ENCODE results near the gene CADPS. TPM values are rescaled to one million over a fixed set of nuclear protein-coding genes. Genes with fewer than 3 reads are reported as not detected.

CADPS gene
- total RNA-seq, 1 donor from 2014 or later, result not detected

DNA sequence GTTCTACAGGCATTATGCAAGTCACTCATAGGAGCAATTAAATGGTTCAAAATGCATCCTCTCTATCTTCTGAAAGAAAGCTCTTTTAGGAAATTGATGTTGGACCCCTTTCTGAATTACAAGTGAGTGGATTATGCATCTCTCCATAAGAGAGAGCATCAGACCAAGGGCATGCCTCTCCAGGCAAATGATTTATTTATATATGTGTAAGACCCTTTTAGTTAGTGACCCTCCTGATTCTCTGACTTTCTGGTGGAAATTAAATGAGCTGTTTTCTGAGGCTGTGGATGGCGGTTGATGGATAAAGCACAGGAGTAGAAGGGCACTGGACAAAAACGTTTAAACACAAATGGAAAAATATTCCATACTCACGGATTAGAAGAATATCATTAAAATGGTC, 62.6 kb downstream of the CADPS start:
- DNase-seq (ENCODE audit: low read depth in 2 of 2), result no peak

DNA sequence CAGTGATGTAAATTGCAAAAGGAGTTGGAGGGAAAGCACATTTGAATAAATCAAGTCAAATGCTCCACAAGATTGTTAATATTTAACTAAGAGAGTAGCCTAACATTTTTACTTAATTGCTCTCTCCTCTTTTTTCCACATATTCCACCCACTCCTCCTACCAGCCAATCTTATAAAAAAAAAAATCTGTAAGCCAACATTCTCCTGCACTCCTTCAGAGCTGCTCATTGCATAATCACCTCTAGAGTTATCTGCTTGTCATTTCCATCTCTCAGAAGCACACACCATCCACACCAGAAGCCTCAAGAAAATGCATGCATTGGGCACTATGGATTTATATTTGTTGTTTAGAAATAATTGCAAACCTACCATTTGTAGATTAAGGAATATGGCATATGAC, 64.1 kb downstream of the CADPS start:
- no peak for DNase-seq (ENCODE audit: low read depth in 2 of 2)

- DNase-seq (ENCODE audit: low read depth in 2 of 2), result no peak
These were observed 65.8 kb downstream of the CADPS start for GRCh38 chr3:62809369-62809768.

DNA sequence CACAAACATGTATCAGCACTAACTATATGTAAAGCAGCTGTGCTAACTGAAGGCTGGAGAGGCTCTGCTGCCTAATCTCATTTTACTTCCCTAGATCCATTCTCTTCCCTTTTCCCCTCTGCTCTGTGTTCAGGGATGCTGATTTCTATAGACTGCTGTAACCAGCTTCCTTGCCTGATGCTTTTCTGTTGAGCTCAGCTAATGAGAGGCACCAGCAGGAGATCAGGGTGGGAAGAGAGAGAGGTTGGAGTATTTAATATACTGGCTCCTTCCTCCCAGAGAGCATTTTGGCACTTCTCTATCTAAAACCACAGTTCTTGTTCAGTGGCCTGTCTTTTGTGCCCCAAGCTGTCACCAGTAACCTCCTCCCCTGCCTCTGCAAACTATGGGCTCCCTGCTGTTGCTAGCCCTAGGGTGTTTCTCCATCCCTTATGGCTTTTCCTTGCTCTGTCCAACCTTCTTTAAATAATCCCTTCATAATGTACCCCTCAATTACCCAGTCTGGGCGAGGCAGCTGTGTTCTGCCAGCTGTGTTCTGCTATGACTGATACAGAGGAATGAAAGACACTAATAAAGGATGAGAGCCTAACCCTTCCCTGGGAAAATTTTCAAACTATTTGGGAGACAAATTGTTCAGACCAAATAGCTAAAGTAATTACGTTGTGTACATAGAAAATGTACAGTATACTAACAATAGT, 69.5 kb downstream of the CADPS start:
- DNase-seq (ENCODE audit: low read depth in 2 of 2), result no peak

DNA sequence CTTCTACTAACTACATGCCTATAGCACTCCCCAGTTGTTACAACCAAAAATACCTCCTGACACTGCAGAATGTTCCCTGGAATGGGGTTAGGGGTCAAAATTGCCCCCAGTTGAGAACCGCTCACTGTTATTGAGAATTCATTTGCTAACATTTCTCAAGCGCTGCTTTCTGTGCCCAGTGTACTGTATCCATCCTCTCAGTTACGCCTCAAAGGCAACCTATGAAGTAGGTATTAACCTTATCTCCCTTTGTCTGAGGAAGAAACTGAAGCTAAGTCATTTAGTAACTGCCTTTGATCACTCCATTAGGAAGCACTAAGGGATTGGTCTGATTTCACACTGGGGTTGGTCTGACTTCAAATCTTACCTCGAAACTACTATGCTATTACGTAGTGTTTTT, 70.1 kb downstream of the CADPS start:
- no peak for DNase-seq (ENCODE audit: low read depth in 2 of 2)

DNA sequence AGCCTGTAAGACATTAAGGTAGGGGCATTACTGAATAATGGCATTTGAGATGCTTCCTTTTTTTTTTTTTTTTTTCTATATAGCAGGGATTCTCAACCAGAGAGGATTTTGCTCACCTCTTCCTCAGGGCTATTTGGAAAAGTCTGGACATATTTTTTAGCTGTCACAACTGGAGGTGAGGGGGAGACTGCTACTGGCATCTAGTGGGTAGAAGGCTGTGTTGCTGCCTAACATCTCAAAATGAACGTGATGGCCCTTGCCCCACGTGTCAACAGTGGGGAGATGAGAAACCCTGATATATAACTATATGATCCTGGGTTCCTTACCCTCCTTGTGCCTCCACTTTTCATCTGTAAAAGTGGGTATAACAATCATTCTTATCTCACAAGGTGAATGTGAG, 71.9 kb downstream of the CADPS start:
- no peak for DNase-seq (ENCODE audit: low read depth in 2 of 2)

DNA sequence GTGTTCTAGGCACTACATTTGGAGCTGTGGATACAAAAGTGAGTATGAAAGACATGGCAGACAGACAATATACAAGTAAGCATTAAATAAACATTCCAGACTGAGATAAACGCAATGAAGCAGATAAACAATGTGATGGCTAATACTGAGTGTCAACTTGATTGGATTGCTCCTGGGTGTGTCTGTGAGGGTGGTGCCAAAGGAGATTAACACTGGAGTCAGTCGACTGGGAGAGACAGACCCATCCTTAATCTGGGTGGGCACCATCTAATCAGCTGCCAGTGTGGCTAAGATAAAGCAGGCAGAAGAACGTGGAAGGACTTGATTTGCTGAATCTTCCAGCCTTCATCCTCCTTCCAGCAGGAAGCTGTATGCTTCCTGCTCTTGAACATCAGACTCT, 77.2 kb downstream of the CADPS start:
- DNase-seq (ENCODE audit: low read depth in 2 of 2), result no peak

GRCh38 chr3:62797132-62797531, 78.1 kb downstream of the CADPS start:
- no peak for DNase-seq (ENCODE audit: low read depth in 2 of 2)

DNA sequence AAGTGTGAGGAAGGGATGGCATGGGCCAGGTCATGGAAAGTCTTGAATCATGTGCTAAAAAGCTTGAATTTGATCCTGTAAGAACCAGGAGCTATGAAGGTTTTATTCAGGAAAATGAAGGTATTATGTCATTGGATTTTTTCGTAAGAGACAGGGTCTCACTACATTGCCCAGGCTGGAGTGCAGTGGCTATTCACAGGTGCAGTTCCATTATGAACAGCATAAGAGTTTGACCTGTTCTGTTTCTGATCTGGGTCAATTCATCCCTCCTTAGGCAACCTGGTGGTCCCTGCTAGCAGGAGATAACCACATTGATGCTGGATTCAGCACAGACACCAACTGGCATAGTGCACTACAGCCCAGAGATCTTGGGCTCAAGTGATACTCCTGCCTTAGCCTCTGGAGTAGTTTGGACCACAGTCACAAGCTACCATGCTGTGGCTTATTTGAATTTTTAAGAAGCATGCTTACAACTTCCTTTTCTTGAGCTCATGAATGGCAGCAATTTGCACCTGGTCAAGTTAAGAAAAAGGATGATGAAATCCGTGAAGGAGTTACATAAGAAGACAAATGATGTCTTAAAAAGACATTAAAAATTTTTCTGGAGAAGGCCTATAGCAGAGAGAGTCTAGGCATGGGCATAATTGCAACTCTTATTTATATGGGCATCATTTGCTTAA, 79.1 kb downstream of the CADPS start:
- DNase-seq (ENCODE audit: low read depth in 2 of 2), result no peak

DNA sequence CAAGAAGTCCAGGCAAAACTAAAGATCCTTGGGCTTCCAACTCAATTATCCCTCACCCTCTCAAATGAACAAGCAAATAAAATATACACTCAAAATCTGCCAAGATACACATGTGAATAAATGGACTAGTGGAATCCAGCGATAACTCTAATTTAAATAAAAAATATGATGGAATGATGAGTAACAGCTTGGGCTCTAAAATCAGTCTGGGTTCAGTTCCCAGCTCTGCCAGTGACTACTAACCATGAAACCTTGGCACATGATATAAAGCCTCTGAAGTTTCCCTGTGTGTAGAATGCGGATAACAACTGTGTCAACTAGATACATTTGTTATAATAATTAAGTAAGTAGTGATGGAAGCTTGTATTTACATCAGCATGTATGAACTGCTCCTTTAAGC, 81.3 kb downstream of the CADPS start:
- no peak for DNase-seq (ENCODE audit: low read depth in 2 of 2)

DNA sequence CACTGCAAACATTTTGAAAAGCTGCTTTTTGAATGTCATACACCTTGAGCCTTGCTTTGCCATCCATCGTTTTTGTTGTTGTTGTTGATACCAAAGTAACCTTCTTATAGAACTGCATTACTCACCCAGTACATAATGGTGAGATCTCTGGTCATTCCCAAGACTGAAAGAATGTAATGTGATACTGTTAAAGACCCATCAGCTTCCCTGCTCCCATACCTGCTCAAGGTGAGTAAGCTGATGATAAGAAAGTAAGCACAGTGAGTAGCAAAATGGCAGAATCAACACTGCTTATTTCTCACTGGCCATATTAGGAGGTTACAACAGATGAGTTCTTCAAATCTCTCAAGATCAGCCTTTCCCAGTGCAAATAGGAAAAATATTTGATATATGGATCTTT, 89.8 kb downstream of the CADPS start:
- DNase-seq (ENCODE audit: low read depth in 2 of 2), result no peak

DNA sequence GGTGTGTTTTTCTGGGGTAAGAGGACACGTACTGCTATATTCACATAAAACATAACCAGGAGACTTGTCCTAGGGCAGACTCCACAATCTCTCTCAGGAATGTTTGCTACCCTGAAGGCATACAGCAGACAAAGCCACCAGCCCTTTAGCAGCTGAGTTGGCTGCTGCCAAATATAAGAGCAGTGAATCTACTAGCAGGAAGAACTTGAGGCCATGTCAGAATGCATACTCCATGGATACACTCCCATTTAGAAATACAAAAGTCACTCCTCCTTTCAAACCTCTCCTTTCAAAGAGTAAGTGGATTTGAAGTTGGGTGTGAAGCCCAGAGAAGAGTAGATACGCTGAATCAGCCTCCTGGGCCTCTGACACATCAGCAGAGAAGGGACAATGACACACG, 94.1 kb downstream of the CADPS start:
- no peak for DNase-seq (ENCODE audit: low read depth in 2 of 2)

DNA sequence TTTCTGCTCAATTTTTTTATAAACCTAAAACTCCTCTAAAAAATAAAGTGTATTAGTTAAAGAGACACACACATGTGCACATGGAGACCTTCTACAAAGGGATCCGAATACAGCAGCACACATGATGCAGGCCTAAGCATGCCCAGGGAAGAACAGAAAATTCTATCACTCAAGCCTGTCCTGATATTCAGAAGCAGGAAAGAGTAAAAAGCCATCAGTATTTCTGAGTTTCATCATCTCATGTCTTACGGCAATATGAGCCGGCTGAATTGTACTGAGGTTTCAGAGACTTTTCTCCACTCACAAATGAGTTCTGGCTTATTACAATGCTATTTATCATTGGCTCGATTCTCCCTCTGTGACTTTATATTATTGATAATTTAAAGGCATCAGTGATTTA, 97.5 kb downstream of the CADPS start:
- no peak for DNase-seq (ENCODE audit: low read depth in 2 of 2)

- DNase-seq (ENCODE audit: low read depth in 2 of 2), result no peak
These were observed 98.1 kb downstream of the CADPS start for GRCh38 chr3:62777130-62777529.

GRCh38 chr3:62774221-62774620, 101.0 kb downstream of the CADPS start:
- no peak for DNase-seq (ENCODE audit: low read depth in 2 of 2)

- no peak for DNase-seq (ENCODE audit: low read depth in 2 of 2)
These were observed 103.7 kb downstream of the CADPS start for GRCh38 chr3:62771331-62772072.

DNA sequence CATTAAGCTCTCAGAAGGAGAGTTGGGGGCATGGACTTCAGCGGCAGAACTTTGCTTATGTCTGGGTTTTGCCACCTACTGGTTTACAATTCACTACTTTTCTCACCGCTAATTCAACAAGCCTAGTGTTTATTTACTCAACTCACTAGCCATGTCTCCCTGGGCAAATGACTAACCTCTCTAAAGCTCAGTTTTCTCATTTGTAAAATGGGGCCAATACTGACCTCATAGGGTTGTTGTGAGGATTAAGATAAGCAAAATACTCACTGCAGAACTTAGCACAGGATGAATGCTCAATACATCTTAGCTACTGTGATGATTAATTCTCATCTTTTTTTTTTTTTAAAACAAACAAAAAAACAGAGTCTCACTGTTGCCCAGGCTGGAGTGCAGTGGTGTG, 106.3 kb downstream of the CADPS start:
- no peak for DNase-seq (ENCODE audit: low read depth in 2 of 2)

- no peak for DNase-seq (ENCODE audit: low read depth in 2 of 2)
These were observed 113.5 kb downstream of the CADPS start for GRCh38 chr3:62761711-62762110.

GRCh38 chr3:62761311-62761710, 113.9 kb downstream of the CADPS start:
- DNase-seq (ENCODE audit: low read depth in 2 of 2), result no peak

DNA sequence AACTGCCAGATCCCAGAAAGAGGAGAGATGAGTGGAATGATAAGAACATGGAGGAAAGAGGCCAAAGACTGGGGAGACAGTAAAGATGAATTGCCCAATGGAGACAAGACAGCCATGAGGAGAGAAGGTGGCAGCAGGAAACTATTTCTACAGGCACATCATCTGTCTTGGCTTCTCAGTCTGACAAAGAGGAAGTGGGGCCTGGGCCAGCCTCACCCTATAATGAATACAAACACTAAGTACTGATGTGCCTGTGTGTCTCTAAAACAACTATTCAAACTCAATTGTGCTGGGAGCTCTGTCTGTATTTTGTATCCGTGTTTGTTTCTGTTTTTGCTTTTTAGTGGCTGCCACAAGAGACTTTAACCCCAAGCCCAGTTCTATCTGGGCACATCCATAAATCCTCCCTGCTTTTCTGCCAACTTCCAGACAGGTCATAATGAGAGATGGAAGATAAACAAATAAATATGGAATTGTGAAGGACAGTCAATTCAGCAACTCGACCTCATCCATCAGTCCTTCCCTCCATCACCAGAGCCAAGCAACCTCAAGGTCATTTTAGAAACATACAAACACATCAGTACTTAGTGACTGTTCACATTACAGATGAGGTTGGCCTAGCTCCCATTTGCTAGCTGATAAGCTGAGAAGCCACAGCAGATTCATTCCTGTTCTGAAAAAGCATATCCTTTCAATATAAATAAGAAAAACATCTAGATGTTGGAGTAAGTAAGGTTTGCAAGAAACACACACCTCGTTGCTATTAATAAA, 116.7 kb downstream of the CADPS start:
- DNase-seq (ENCODE audit: low read depth in 2 of 2), result no peak

DNA sequence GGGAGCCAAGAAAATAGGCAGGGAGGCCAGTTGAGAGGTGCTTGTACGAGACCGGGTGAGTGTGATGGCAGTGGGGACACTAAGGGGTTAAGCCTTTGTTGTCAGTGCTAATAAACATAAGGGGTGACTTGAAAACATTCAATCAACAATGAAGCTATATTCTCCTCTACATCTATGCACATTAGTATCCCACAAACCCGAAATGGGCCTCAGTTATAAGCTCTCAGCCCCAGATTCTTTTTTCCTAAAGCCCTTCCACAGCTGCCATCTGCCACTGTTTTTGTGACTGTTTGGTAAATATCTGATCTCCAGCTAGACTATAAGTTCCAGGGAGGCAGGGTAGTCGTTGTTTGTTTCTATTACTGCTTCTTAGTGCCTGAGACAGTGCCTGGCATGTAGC, 118.2 kb downstream of the CADPS start:
- no peak for DNase-seq (ENCODE audit: low read depth in 2 of 2)

DNA sequence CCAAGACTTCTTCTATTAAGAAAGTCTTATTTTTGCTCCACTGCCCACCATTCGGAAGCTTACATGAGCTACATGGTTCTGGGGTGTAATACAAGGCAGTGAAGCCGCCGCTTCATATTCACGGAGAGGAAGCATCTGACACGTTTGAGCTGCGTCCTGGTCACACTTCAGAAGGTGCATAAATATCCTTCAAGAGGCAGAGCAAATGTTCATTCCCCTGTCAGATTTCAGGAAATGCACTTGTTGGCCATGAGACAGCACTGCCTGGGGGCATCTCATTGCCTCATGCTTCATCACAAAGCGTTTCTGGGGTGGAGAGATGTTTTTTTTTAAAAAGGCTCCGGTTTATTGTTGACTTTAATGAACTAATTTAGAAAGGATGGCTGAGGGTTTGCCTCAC, 119.9 kb downstream of the CADPS start:
- DNase-seq (ENCODE audit: low read depth in 2 of 2), result no peak
